NAMALWA (cell line): ENCODE results near the gene SOX8.
A peak's percentile ranks its signal among the peaks of the same experiment; 100 is the strongest.
"Not testable (repeated sequence)": the region's sequence is repeated elsewhere in the genome, so short reads cannot be mapped to it uniquely, and the experiment has no call there.

Experiments
- DNase-seq: peaks from one replicate; pipeline ENCODE4 v3.0.0-alpha.2; 2015; ENCODE audit warnings: low spot score

SOX8 gene

GRCh38 chr16:955766-956165, 25.8 kb upstream of the SOX8 start:
- not testable (repeated sequence) for DNase-seq

GRCh38 chr16:959232-960040, 22.1 kb upstream of the SOX8 start:
- DNase-seq, result no peak

- no peak for DNase-seq
Measured at GRCh38 chr16:962366-962765, 19.2 kb upstream of the SOX8 start.

GRCh38 chr16:962901-963814, 18.4 kb upstream of the SOX8 start:
- DNase-seq, result no peak

GRCh38 chr16:963913-964312, 17.7 kb upstream of the SOX8 start:
- no peak for DNase-seq

- no peak for DNase-seq
Measured at GRCh38 chr16:964356-965035, 17.1 kb upstream of the SOX8 start.

GRCh38 chr16:965036-965395, 16.6 kb upstream of the SOX8 start:
- DNase-seq, result no peak

GRCh38 chr16:965487-965886, 16.1 kb upstream of the SOX8 start:
- DNase-seq, result no peak

- DNase-seq, result no peak
Measured at GRCh38 chr16:966035-966434, 15.5 kb upstream of the SOX8 start.

GRCh38 chr16:966505-966904, 15.1 kb upstream of the SOX8 start:
- no peak for DNase-seq

GRCh38 chr16:967077-967541, 14.5 kb upstream of the SOX8 start:
- no peak for DNase-seq

- DNase-seq, result no peak
Measured at GRCh38 chr16:967546-968295, 13.8 kb upstream of the SOX8 start.

- DNase-seq, result no peak
Measured at GRCh38 chr16:968620-969019, 12.9 kb upstream of the SOX8 start.

GRCh38 chr16:969508-970385, 11.8 kb upstream of the SOX8 start:
- no peak for DNase-seq

- DNase-seq, result no peak
Measured at GRCh38 chr16:970386-970765, 11.2 kb upstream of the SOX8 start.

- peak; percentile 93 for DNase-seq
Measured at GRCh38 chr16:970766-971581, 10.6 kb upstream of the SOX8 start, which contains the start of gene LMF1. Gene LMF1, minus strand, starts transcription at chr16:970984. Its CDS starts 4 bp downstream, at chr16:970980.

- DNase-seq, result no peak
Measured at GRCh38 chr16:971582-971905, 10.0 kb upstream of the SOX8 start.

GRCh38 chr16:971981-972315, 9.6 kb upstream of the SOX8 start:
- DNase-seq, result no peak

GRCh38 chr16:972316-973002, 9.1 kb upstream of the SOX8 start:
- no peak for DNase-seq

GRCh38 chr16:973366-973765, 8.2 kb upstream of the SOX8 start:
- DNase-seq, result no peak
